Glomerular visceral epithelial cell (primary cell): ENCODE data around the gene LRRFIP1.

ENCODE experiments used
- DNase-seq: peaks from one replicate; pipeline ENCODE4 v3.0.0-alpha.2; 2016; ENCODE audit errors: extremely low spot score

The LRRFIP1 gene

GRCh38 chr2:237701859-237702390 is 74.5 kb downstream of the LRRFIP1 start:
- DNase-seq = no peak

- peak; percentile 69 for DNase-seq
These were observed 75.3 kb downstream of the LRRFIP1 start for GRCh38 chr2:237702441-237703391.

- DNase-seq = peak; percentile 72
These were observed 77.4 kb downstream of the LRRFIP1 start for GRCh38 chr2:237704501-237705434.

- no peak for DNase-seq
These were observed 78.9 kb downstream of the LRRFIP1 start for GRCh38 chr2:237706257-237706656.

GRCh38 chr2:237708065-237708398 is 80.6 kb downstream of the LRRFIP1 start:
- no peak for DNase-seq

- DNase-seq = no peak
These were observed 81.1 kb downstream of the LRRFIP1 start for GRCh38 chr2:237708491-237708890.

GRCh38 chr2:237708961-237709360 is 81.6 kb downstream of the LRRFIP1 start:
- DNase-seq = no peak

- no peak for DNase-seq
These were observed 84.2 kb downstream of the LRRFIP1 start for GRCh38 chr2:237711458-237712150.

GRCh38 chr2:237712477-237713377 is 85.3 kb downstream of the LRRFIP1 start:
- DNase-seq = no peak

GRCh38 chr2:237714690-237715458 is 87.5 kb downstream of the LRRFIP1 start:
- peak; percentile 40 for DNase-seq

- DNase-seq = peak; percentile 25
These were observed 88.1 kb downstream of the LRRFIP1 start for GRCh38 chr2:237715459-237715947.

GRCh38 chr2:237716011-237716410 is 88.6 kb downstream of the LRRFIP1 start:
- no peak for DNase-seq

GRCh38 chr2:237717366-237718276 is 90.2 kb downstream of the LRRFIP1 start:
- no peak for DNase-seq

- no peak for DNase-seq
These were observed 90.9 kb downstream of the LRRFIP1 start for GRCh38 chr2:237718277-237718634.

GRCh38 chr2:237720444-237720843 is 93.1 kb downstream of the LRRFIP1 start:
- DNase-seq = no peak

- peak; percentile 95 for DNase-seq
These were observed 93.6 kb downstream of the LRRFIP1 start for GRCh38 chr2:237720957-237721356.

GRCh38 chr2:237721458-237721857 is 94.1 kb downstream of the LRRFIP1 start:
- no peak for DNase-seq

GRCh38 chr2:237722616-237723015 is 95.2 kb downstream of the LRRFIP1 start:
- no peak for DNase-seq

GRCh38 chr2:237723023-237723422 is 95.6 kb downstream of the LRRFIP1 start:
- DNase-seq = no peak
